DOHH2 (cell line): ENCODE data around the gene RNF150.

Experiments
- EZH2phosphoT487 ChIP-seq: fragments of 200-600 bp; sonication (generic); IDR thresholded peaks from 2 replicates; pipeline ENCODE4 v1.6.1; 2017; ENCODE audit warnings: borderline replicate concordance, mild to moderate bottlenecking, antibody characterized with exemption, low read length, moderate library complexity, mixed read lengths
- TF ChIP-seq, protein P1 (sequence below): fragments of 200-600 bp; sonication (generic); IDR thresholded peaks from one replicate; pipeline ENCODE4 v1.5.1; 2014; ENCODE audit warnings: antibody characterized with exemption, mild to moderate bottlenecking, low read depth, low read length; ENCODE audit not compliant: poor library complexity, severe bottlenecking

DNA sequence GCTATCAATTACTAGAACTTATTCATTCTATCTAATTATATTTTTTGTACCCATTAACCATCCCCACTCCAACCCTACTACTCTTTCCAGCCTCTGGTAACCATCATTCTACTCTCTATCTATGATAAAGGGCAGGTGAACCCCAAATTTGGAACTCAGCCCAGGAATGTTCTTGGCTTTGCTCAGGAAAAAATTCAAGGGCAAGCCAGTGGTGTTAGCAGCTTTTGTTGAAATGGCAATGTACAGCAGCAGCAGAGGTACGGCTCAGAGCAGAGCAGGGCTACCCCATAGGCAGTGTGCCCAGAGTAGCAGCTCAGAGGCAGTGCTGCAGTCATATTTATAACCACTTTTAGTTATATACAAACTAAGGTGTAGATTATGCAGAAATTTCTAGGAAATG, 138.2 kb downstream of the RNF150 start:
- TF ChIP-seq, protein P1, sequence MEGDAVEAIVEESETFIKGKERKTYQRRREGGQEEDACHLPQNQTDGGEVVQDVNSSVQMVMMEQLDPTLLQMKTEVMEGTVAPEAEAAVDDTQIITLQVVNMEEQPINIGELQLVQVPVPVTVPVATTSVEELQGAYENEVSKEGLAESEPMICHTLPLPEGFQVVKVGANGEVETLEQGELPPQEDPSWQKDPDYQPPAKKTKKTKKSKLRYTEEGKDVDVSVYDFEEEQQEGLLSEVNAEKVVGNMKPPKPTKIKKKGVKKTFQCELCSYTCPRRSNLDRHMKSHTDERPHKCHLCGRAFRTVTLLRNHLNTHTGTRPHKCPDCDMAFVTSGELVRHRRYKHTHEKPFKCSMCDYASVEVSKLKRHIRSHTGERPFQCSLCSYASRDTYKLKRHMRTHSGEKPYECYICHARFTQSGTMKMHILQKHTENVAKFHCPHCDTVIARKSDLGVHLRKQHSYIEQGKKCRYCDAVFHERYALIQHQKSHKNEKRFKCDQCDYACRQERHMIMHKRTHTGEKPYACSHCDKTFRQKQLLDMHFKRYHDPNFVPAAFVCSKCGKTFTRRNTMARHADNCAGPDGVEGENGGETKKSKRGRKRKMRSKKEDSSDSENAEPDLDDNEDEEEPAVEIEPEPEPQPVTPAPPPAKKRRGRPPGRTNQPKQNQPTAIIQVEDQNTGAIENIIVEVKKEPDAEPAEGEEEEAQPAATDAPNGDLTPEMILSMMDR, result no peak
- no peak for TF ChIP-seq EZH2phosphoT487
